Right kidney (tissue), 1 donor: ENCODE measurements around the gene UIMC1.
"Not testable (repeated sequence)": the region's sequence is repeated elsewhere in the genome, so short reads cannot be mapped to it uniquely, and the experiment has no call there.

Experiments
- DNase-seq: peaks from one replicate; pipeline ENCODE4 v3.0.0-alpha.2; 2016

Gene UIMC1

GRCh38 chr5:176883700-176884570, 122.6 kb downstream of the UIMC1 start:
- no peak for DNase-seq

GRCh38 chr5:176882567-176882903, 124.0 kb downstream of the UIMC1 start:
- no peak for DNase-seq

- no peak for DNase-seq
Measured at GRCh38 chr5:176881816-176882566, 124.6 kb downstream of the UIMC1 start.

GRCh38 chr5:176881021-176881749, 125.4 kb downstream of the UIMC1 start:
- DNase-seq = no peak

GRCh38 chr5:176880366-176881020, 126.1 kb downstream of the UIMC1 start:
- no peak for DNase-seq

GRCh38 chr5:176879663-176880361, 126.8 kb downstream of the UIMC1 start:
- no peak for DNase-seq

GRCh38 chr5:176878906-176879662, 127.5 kb downstream of the UIMC1 start:
- no peak for DNase-seq

- DNase-seq = no peak
Measured at GRCh38 chr5:176878463-176878862, 128.1 kb downstream of the UIMC1 start.

- no peak for DNase-seq
Measured at GRCh38 chr5:176877793-176878331, 128.7 kb downstream of the UIMC1 start.

- no peak for DNase-seq
Measured at GRCh38 chr5:176876506-176877431, 129.8 kb downstream of the UIMC1 start.

GRCh38 chr5:176875783-176876505, 130.6 kb downstream of the UIMC1 start:
- DNase-seq = no peak

GRCh38 chr5:176875014-176875550, 131.5 kb downstream of the UIMC1 start:
- DNase-seq = no peak

- no peak for DNase-seq
Measured at GRCh38 chr5:176874198-176874780, 132.3 kb downstream of the UIMC1 start.

GRCh38 chr5:176873541-176874172, 132.9 kb downstream of the UIMC1 start:
- no peak for DNase-seq

- DNase-seq = not testable (repeated sequence)
Measured at GRCh38 chr5:176873011-176873410, 133.6 kb downstream of the UIMC1 start.

GRCh38 chr5:176872586-176872985, 134.0 kb downstream of the UIMC1 start:
- not testable (repeated sequence) for DNase-seq

- not testable (repeated sequence) for DNase-seq
Measured at GRCh38 chr5:176870644-176871043, 135.9 kb downstream of the UIMC1 start.
